Natural killer cell (primary cell): ENCODE measurements around the gene AXDND1. TPM values are rescaled to one million over a fixed set of nuclear protein-coding genes. Genes with fewer than 3 reads are reported as not detected.
A peak's percentile ranks its signal among the peaks of the same experiment; 100 is the strongest.
"Not testable (repeated sequence)": the region's sequence is repeated elsewhere in the genome, so short reads cannot be mapped to it uniquely, and the experiment has no call there.

Experiments
- ATAC-seq, 3 donors: fragments of 150-1000 bp in 2 of 3; fragments of 200-7000 bp in 1 of 3; cut with Tn5 transposase; 1 replicate in 1 of 3; 2 replicates in 2 of 3; pipeline ENCODE4 v1.10.0; 2021; ENCODE audit warnings: mild to moderate bottlenecking in 2 of 3, moderate library complexity in 2 of 3
- DNase-seq, 2 donors: peaks; one replicate each; pipeline versions ENCODE4 v3.0.0 to v3.0.0-alpha.2; 2013 to 2021; ENCODE audit warnings: mixed read lengths in 1 of 2
- H3K27ac ChIP-seq: one replicate; pipeline ENCODE4 v1.5.1; 2013; ENCODE audit warnings: mild to moderate bottlenecking, low read length
- H3K27me3 ChIP-seq: one replicate; pipeline ENCODE4 v1.6.1; 2013; ENCODE audit warnings: low read length; ENCODE audit not compliant: control insufficient read depth, insufficient read depth
- H3K36me3 ChIP-seq: one replicate; pipeline ENCODE4 v1.6.1; 2013; ENCODE audit warnings: low read length; ENCODE audit not compliant: control insufficient read depth, insufficient read depth
- H3K4me1 ChIP-seq: one replicate; pipeline ENCODE4 v1.6.1; 2013; ENCODE audit warnings: low read length; ENCODE audit not compliant: control insufficient read depth, insufficient read depth
- H3K4me3 ChIP-seq: one replicate; pipeline ENCODE4 v1.5.1; 2013; ENCODE audit warnings: low read length
- H3K9me3 ChIP-seq: one replicate; pipeline ENCODE4 v1.6.1; 2013; ENCODE audit warnings: low read length; ENCODE audit not compliant: control insufficient read depth, insufficient read depth
- H3K27ac Mint-ChIP-seq, 2 donors: one replicate each; pipeline ENCODE4 v1.8.0; 2022; ENCODE audit warnings: mild to moderate bottlenecking in 2 of 2, mixed read lengths in 2 of 2, moderate library complexity in 1 of 2
- H3K27me3 Mint-ChIP-seq, 2 donors: one replicate each; pipeline ENCODE4 v1.8.0; 2022; ENCODE audit warnings: low read depth in 2 of 2, mixed read lengths in 2 of 2
- H3K36me3 Mint-ChIP-seq: one replicate; pipeline ENCODE4 v1.8.0; 2022; ENCODE audit warnings: mixed read lengths
- H3K4me1 Mint-ChIP-seq, 2 donors: one replicate each; pipeline ENCODE4 v1.8.0; 2022; ENCODE audit warnings: mixed read lengths in 2 of 2
- H3K4me3 Mint-ChIP-seq: one replicate; pipeline ENCODE4 v1.8.0; 2022; ENCODE audit warnings: mild to moderate bottlenecking, moderate library complexity, mixed read lengths
- H3K9me3 Mint-ChIP-seq, 2 donors: one replicate each; pipeline ENCODE4 v1.8.0; 2022; ENCODE audit warnings: mixed read lengths in 2 of 2
- WGBS: methylation state at CpG from one replicate; pipeline ENCODE4 v1.1.7; 2013; ENCODE audit warnings: missing lambda C conversion rate; ENCODE audit not compliant: insufficient coverage; 5-methylcytosine and 5-hydroxymethylcytosine counted together
- intact Hi-C: fragments of 100-400 bp; cut with micrococcal nuclease; formaldehyde crosslinking; loops from one replicate; pipeline ENCODE4 v1.14.2; 2022
- total RNA-seq, 4 donors: library from RNA; stranded (reverse); fragments of 120-200 nt in 1 of 4; gene quantifications; one replicate each; pipeline versions ENCODE4 v1.2.3 to v1.2.4, GENCODE V29; 2013 to 2022
- TF ChIP-seq, protein P1 (sequence below): fragments of 200-600 bp; IDR thresholded peaks from one replicate; pipeline ENCODE4 v1.8.0; 2022; ENCODE audit warnings: antibody characterized with exemption

Gene AXDND1
- total RNA-seq, 3 donors from 2014 or later (not counting 1 experiment from before 2014, with no cell fraction given): 0.78 to 2.0 (median 1.7) TPM

DNA sequence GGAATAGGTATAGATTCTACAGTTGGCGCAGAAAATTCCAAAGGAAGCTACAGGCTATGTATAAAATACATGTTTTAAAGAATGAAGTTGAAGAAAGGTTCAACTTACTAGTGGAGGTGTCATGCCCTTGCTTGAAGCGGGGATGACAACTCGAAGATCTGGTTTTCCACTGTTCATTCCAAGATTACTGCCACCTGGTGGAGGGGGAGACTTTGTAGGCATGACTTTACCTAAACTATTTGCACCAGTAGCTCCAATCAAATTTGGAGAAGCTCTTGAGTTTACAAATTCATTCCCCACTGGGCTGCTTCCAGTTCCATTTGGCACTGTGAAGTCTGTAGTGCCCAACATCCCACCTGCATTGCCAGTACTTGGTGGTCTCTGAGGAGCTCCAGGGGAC lies 81.7 kb downstream of the AXDND1 start:
- no peaks in the 10 kb centered on the region for H3K27me3 ChIP-seq
- H3K27ac ChIP-seq: no peak overlapping the region
- TF ChIP-seq, protein P1, sequence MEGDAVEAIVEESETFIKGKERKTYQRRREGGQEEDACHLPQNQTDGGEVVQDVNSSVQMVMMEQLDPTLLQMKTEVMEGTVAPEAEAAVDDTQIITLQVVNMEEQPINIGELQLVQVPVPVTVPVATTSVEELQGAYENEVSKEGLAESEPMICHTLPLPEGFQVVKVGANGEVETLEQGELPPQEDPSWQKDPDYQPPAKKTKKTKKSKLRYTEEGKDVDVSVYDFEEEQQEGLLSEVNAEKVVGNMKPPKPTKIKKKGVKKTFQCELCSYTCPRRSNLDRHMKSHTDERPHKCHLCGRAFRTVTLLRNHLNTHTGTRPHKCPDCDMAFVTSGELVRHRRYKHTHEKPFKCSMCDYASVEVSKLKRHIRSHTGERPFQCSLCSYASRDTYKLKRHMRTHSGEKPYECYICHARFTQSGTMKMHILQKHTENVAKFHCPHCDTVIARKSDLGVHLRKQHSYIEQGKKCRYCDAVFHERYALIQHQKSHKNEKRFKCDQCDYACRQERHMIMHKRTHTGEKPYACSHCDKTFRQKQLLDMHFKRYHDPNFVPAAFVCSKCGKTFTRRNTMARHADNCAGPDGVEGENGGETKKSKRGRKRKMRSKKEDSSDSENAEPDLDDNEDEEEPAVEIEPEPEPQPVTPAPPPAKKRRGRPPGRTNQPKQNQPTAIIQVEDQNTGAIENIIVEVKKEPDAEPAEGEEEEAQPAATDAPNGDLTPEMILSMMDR: no peak
- H3K27me3 Mint-ChIP-seq: peaks cover 5 to 12% of the 10 kb centered on the region in 2 donors
- H3K27ac Mint-ChIP-seq: no peak overlapping the region
- H3K4me3 Mint-ChIP-seq: no peak overlapping the region
- peaks cover 0 to 2% of the 10 kb centered on the region in 2 donors for H3K9me3 Mint-ChIP-seq
- ATAC-seq (no peak), DNase-seq (peak in 1 of 2 donors; percentile 22)
- no peak overlapping the region for H3K4me3 ChIP-seq
- intact Hi-C loops: no loop called here
- H3K36me3 Mint-ChIP-seq: no peaks in the 10 kb centered on the region
- H3K9me3 ChIP-seq: no peaks in the 10 kb centered on the region
- H3K36me3 ChIP-seq: no peaks in the 10 kb centered on the region
- H3K4me1 ChIP-seq: no peaks in the 10 kb centered on the region
- 81% methylated on average over 3 of the region's 3 CpGs for WGBS
- no peaks in the 10 kb centered on the region for H3K4me1 Mint-ChIP-seq

DNA sequence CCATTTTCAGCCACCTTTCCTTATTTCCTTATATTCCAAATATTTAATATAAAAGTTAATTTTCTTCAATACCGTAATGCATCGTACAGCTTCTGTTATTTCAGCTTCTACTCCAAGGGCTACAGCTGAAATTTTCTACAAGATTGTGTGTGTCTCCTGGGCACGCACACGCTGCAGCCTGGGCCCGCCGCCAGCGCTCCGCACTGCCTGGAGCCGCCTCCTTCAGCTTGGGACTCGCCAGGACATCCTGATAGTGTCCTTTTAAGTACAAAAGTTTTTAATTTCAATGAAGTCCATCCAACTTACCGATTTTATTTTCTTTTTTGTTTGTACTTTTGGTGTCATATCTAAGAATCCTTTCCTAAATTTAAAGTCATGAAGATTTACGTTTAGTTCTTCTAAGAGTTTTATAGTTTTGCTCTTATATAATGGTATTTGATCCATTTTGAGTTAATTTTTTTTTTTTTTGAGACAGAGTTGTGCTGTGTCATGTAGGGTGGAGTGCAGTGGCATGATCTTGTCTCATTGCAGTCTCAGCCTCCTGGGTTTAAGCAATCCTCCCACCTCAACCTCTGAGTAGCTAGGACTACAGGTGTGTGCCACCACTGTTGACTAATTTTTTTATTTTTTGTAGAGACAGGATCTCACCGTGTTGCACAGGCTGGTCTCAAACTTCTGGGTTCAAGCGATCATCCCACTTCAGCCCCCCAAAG lies 82.8 kb downstream of the AXDND1 start:
- no peak for ATAC-seq
- intact Hi-C loops: no loop called here
- Mint-ChIP-seq H3K9me3 (peaks cover 0 to 2% of the 10 kb centered on the region in 2 donors), H3K27me3 (peaks cover 5 to 12% of the 10 kb centered on the region in 2 donors), H3K4me3 (no peak overlapping the region), H3K4me1 (no peaks in the 10 kb centered on the region), H3K36me3 (no peaks in the 10 kb centered on the region), H3K27ac (no peak overlapping the region)
- H3K4me1 ChIP-seq: no peaks in the 10 kb centered on the region
- TF ChIP-seq, protein P1: no peak
- H3K4me3 ChIP-seq: no peak overlapping the region
- 94% methylated on average over 12 of the region's 14 CpGs for WGBS
- no peak overlapping the region for H3K27ac ChIP-seq
- no peaks in the 10 kb centered on the region for H3K36me3 ChIP-seq
- H3K27me3 ChIP-seq: no peaks in the 10 kb centered on the region
- no peak for DNase-seq
- H3K9me3 ChIP-seq: no peaks in the 10 kb centered on the region

DNA sequence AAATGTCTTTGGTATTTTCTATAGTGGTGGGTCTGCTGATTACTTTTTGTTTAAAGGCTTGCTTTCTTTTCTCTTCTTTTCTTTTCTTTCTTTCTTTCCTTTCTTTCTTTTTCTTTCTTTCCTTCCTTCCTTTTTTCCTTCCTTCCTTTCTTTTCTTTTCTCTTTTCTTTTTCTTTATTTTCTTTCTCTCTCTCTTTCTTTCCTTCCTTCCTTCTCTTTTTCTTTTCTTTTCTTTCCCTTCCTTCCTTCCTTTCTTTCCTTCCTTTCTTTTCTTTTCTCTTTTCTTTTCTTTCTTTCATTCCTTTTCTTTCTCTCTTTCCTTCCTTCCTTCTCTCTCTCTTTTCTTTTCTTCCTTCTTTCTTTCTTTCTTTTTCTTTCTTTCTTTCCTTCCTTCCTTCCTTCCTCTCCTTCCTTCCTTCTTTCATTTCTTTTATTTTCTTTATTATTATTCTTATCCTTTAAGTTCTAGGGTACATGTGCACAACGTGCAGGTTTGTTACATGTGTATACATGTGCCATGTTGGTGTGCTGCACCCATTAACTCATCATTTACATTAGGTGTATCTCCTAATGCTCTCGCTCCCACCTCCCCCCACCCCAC lies 93.9 kb downstream of the AXDND1 start:
- H3K4me3 Mint-ChIP-seq, H3K4me1 ChIP-seq, H3K9me3 ChIP-seq, H3K9me3 Mint-ChIP-seq, H3K27me3 ChIP-seq, H3K27me3 Mint-ChIP-seq, H3K4me3 ChIP-seq, H3K27ac ChIP-seq, H3K27ac Mint-ChIP-seq, H3K4me1 Mint-ChIP-seq, H3K36me3 Mint-ChIP-seq, intact Hi-C loops, DNase-seq, ATAC-seq, H3K36me3 ChIP-seq: not testable (repeated sequence)
- 100% methylated on average over 1 of the region's 2 CpGs for WGBS

DNA sequence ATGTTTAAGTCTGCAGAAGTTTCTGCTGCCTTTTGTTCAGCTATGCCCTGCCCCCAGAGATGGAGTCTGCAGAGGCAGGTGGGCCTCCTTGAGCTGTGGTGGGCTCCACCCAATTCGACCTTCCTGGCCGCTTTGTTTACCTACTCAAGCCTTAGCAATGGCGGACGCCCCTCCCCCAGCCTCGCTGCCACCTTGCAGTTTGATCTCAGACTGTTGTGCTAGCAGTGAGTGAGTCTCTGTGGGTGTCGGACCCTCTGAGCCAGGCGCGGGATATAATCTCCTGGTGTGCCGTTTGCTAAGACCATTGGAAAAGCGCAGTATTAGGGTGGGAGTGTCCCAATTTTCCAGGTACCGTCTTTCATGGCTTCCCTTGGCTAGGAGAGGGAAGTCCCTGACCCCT lies 99.9 kb downstream of the AXDND1 start:
- H3K9me3 Mint-ChIP-seq, H3K4me1 Mint-ChIP-seq, ATAC-seq, H3K36me3 Mint-ChIP-seq, H3K36me3 ChIP-seq, H3K4me3 Mint-ChIP-seq, H3K27ac Mint-ChIP-seq, H3K4me3 ChIP-seq, intact Hi-C loops, H3K4me1 ChIP-seq, H3K9me3 ChIP-seq, H3K27me3 ChIP-seq, H3K27me3 Mint-ChIP-seq, H3K27ac ChIP-seq, DNase-seq: not testable (repeated sequence)
- 92% methylated on average over 11 of the region's 11 CpGs for WGBS
